SK-N-SH (cell line): ENCODE measurements around the gene TPST2. TPM values are rescaled to one million over a fixed set of nuclear protein-coding genes. Genes with fewer than 3 reads are reported as not detected.

Source experiments
- CTCF ChIA-PET: fragments of 300-600, 350-600 bp; formaldehyde crosslinking; extraction: SDS; loops from one replicate; lab custom pipeline; 2021; lab: Yijun Ruan, JAX
- POLR2A ChIA-PET: fragments of 350-600 bp; sonication (Branson Sonifier 250); formaldehyde crosslinking; extraction: SDS; loops from one replicate; lab custom pipeline; 2020; ENCODE audit warnings: antibody characterized with exemption, inconsistent platforms; lab: Yijun Ruan, JAX
- DNase-seq: peaks from one replicate; pipeline ENCODE4 v3.0.0; 2012
- H2AFZ ChIP-seq: fragments of 200-600 bp; sonication (generic); 2 replicates; pipeline ENCODE4 v1.8.1; 2016; ENCODE audit warnings: antibody characterized with exemption, mild to moderate bottlenecking, low read depth
- H3F3A ChIP-seq: fragments of 200-600 bp; sonication (generic); replicated peaks from 2 replicates; pipeline ENCODE3; 2016; ENCODE audit warnings: antibody characterized with exemption, mild to moderate bottlenecking; ENCODE audit not compliant: insufficient read depth
- H3K27ac ChIP-seq, 2 experiments: fragments of 200-500 bp in 1 of 2; fragments of 200-600 bp in 1 of 2; sonication (Bioruptor generic) in 1 of 2; sonication (generic), shearing (Covaris generic) in 1 of 2; 2 replicates each; pipeline versions ENCODE4 v1.5.1 to v1.6.1; 2014 to 2016; ENCODE audit warnings: low read depth in 2 of 2, inconsistent platforms in 1 of 2, low read length in 1 of 2, mild to moderate bottlenecking in 1 of 2, mixed read lengths in 1 of 2
- H3K27me3 ChIP-seq: fragments of 200-600 bp; sonication (generic), shearing (Covaris generic); 2 replicates; pipeline ENCODE4 v1.6.1; 2016; ENCODE audit warnings: mixed run types; ENCODE audit not compliant: insufficient read depth
- H3K36me3 ChIP-seq, 2 experiments: fragments of 200-500 bp in 1 of 2; fragments of 200-600 bp in 1 of 2; sonication (Bioruptor generic) in 1 of 2; sonication (generic) in 1 of 2; replicated peaks in 1 of 2; 2 replicates each; pipeline versions ENCODE3 to v1.5.1; 2014 to 2016; ENCODE audit warnings: low read length in 1 of 2, mild to moderate bottlenecking in 1 of 2; ENCODE audit not compliant: insufficient read depth in 2 of 2, control insufficient read depth in 1 of 2
- H3K4me1 ChIP-seq, 2 experiments: fragments of 200-500 bp in 1 of 2; fragments of 200-600 bp in 1 of 2; sonication (Bioruptor generic) in 1 of 2; sonication (generic), shearing (Covaris generic) in 1 of 2; 2 replicates each; pipeline versions ENCODE4 v1.5.1 to v1.6.1; 2014 to 2016; ENCODE audit warnings: low read depth in 1 of 2, low read length in 1 of 2, mixed run types in 1 of 2; ENCODE audit not compliant: insufficient read depth in 2 of 2, control insufficient read depth in 1 of 2
- H3K4me2 ChIP-seq: fragments of 200-600 bp; sonication (generic), shearing (Covaris generic); 2 replicates; pipeline ENCODE4 v1.6.1; 2017; ENCODE audit warnings: mixed run types
- H3K4me3 ChIP-seq, 2 experiments: fragments of 200-500 bp in 1 of 2; fragments of 200-600 bp in 1 of 2; sonication (Bioruptor generic) in 1 of 2; sonication (generic), shearing (Covaris generic) in 1 of 2; 2 replicates each; pipeline versions ENCODE4 v1.5.1 to v1.8.1; 2014 to 2016; ENCODE audit warnings: low read depth in 2 of 2, inconsistent platforms in 1 of 2, low read length in 1 of 2, mild to moderate bottlenecking in 1 of 2, mixed read lengths in 1 of 2, moderate library complexity in 1 of 2
- H3K79me2 ChIP-seq: fragments of 200-600 bp; sonication (generic); 2 replicates; pipeline ENCODE4 v1.8.1; 2017; ENCODE audit warnings: mild to moderate bottlenecking; ENCODE audit not compliant: insufficient read depth
- H3K9ac ChIP-seq: fragments of 200-600 bp; sonication (generic); 2 replicates; pipeline ENCODE4 v1.6.1; 2017; ENCODE audit warnings: mixed run types
- H3K9me2 ChIP-seq: fragments of 200-600 bp; sonication (generic); 2 replicates; pipeline ENCODE4 v1.6.1; 2017; ENCODE audit warnings: mixed run types
- H3K9me3 ChIP-seq: fragments of 200-600 bp; sonication (generic); 2 replicates; pipeline ENCODE4 v1.6.1; 2017; ENCODE audit warnings: mixed run types, mild to moderate bottlenecking, moderate library complexity
- H4K20me1 ChIP-seq: fragments of 200-600 bp; sonication (generic); 2 replicates; pipeline ENCODE4 v1.6.1; 2017; ENCODE audit warnings: mild to moderate bottlenecking, mixed run types; ENCODE audit not compliant: insufficient read depth
- CHD2 ChIP-seq: fragments of 150-350 bp; IDR thresholded peaks from 2 replicates; pipeline ENCODE4 v1.6.1; 2018; ENCODE audit warnings: low read length; ENCODE audit not compliant: partially characterized antibody
- CTCF ChIP-seq: fragments of 200-600 bp; sonication (generic); IDR thresholded peaks from 2 replicates; pipeline ENCODE4 v1.6.1; 2017; ENCODE audit warnings: antibody characterized with exemption, mild to moderate bottlenecking, moderate library complexity
- FOSL2 ChIP-seq: IDR thresholded peaks from 2 replicates; pipeline ENCODE4 v1.4.0; 2012; ENCODE audit warnings: low read depth, mild to moderate bottlenecking, moderate library complexity, borderline replicate concordance
- FOXM1 ChIP-seq: IDR thresholded peaks from 2 replicates; pipeline ENCODE4 v1.4.0; 2012; ENCODE audit warnings: low read depth, mild to moderate bottlenecking
- GABPA ChIP-seq: IDR thresholded peaks from 2 replicates; pipeline ENCODE4 v1.4.0; 2012; ENCODE audit warnings: low read depth, mild to moderate bottlenecking
- GATA2 ChIP-seq: sonication (generic); formaldehyde crosslinking; IDR thresholded peaks from 2 replicates; pipeline ENCODE4 v1.5.0; 2020; ENCODE audit warnings: mild to moderate bottlenecking, missing genetic modification reagents
- IRF3 ChIP-seq: fragments of 150-350 bp; IDR thresholded peaks from 2 replicates; pipeline ENCODE4 v1.6.1; 2016; ENCODE audit warnings: mild to moderate bottlenecking, low read depth, low read length
- JUND ChIP-seq: IDR thresholded peaks from 2 replicates; pipeline ENCODE4 v1.4.0; 2012
- MAX ChIP-seq: IDR thresholded peaks from 2 replicates; pipeline ENCODE4 v1.4.0; 2012; ENCODE audit warnings: low read depth
- MEF2A ChIP-seq: IDR thresholded peaks from 2 replicates; pipeline ENCODE4 v1.4.0; 2012; ENCODE audit warnings: low read depth, borderline replicate concordance
- NRF1 ChIP-seq: IDR thresholded peaks from 2 replicates; pipeline ENCODE4 v1.6.1; 2012; ENCODE audit warnings: low read depth, mild to moderate bottlenecking, low read length
- PBX3 ChIP-seq: IDR thresholded peaks from 2 replicates; pipeline ENCODE4; 2012
- REST ChIP-seq: IDR thresholded peaks from 2 replicates; pipeline ENCODE4 v1.6.1; 2012; ENCODE audit warnings: mild to moderate bottlenecking, low read depth, low read length, moderate library complexity
- RXRA ChIP-seq: IDR thresholded peaks from 2 replicates; pipeline ENCODE4 v1.4.0; 2012; ENCODE audit warnings: low read depth, mild to moderate bottlenecking, borderline replicate concordance
- SIN3A ChIP-seq: IDR thresholded peaks from 2 replicates; pipeline ENCODE4 v1.6.1; 2012; ENCODE audit warnings: low read depth, mild to moderate bottlenecking, low read length, moderate library complexity, borderline replicate concordance
- SMC3 ChIP-seq: IDR thresholded peaks from 2 replicates; pipeline ENCODE4 v1.6.1; 2012; ENCODE audit warnings: low read depth, low read length, improper control_type of control experiment
- TEAD4 ChIP-seq: IDR thresholded peaks from 2 replicates; pipeline ENCODE4 v1.4.0; 2012; ENCODE audit warnings: mild to moderate bottlenecking, borderline replicate concordance; ENCODE audit not compliant: insufficient read depth
- USF2 ChIP-seq: fragments of 150-350 bp; IDR thresholded peaks from 2 replicates; pipeline ENCODE4 v1.6.1; 2017; ENCODE audit warnings: antibody characterized with exemption, low read length, low read depth, borderline replicate concordance
- YY1 ChIP-seq: IDR thresholded peaks from 2 replicates; pipeline ENCODE4 v1.4.0; 2012; ENCODE audit warnings: low read depth, mild to moderate bottlenecking
- ZBTB33 ChIP-seq: IDR thresholded peaks from 2 replicates; pipeline ENCODE4 v1.4.0; 2012; ENCODE audit warnings: low read depth, borderline replicate concordance
- WGBS: methylation state at CpG from one replicate; pipeline ENCODE4 v1.1.6; 2017; ENCODE audit warnings: low lambda C conversion rate; 5-methylcytosine and 5-hydroxymethylcytosine counted together
- polyA plus RNA-seq, 3 experiments: library from polyadenylated mRNA; depleted of rRNA; stranded (reverse); fragments of >200 nt; gene quantifications; 2 replicates each; pipeline ENCODE4 v1.2.3, GENCODE V29; 2012

Gene TPST2
- polyA plus RNA-seq, 1 of the 3 experiments (the other 2 are of a cell fraction): 58.4 TPM

- DNase-seq: no peak
- Histone ChIP-seq H4K20me1 (no peaks in the 10 kb centered on the region), H3F3A (peaks cover 7% of the 10 kb centered on the region), H3K4me1 (peaks cover 5 to 11% of the 10 kb centered on the region in 2 experiments; a peak in 3 of 4 replicates), H2AFZ (no peak overlapping the region), H3K4me2 (peak overlapping the region; percentile 37), H3K4me3 (no peak overlapping the region), H3K79me2 (no peaks in the 10 kb centered on the region), H3K27ac (peak overlapping the region in 1 of 2 experiments; percentile 72; a peak in 2 of 4 replicates), H3K36me3 (no peaks in the 10 kb centered on the region), H3K9ac (no peak overlapping the region), H3K27me3 (no peaks in the 10 kb centered on the region), H3K9me3 (no peaks in the 10 kb centered on the region), H3K9me2 (no peaks in the 10 kb centered on the region)
- ChIA-PET CTCF (interaction anchor here (1.0 kb wide), 1 partner anchor 59 kb away, joined by 3 read pairs; no protein-coding TSS in a partner anchor), POLR2A (no interaction called here)
- 28% methylated on average over 10 of the region's 12 CpGs for WGBS
- TF ChIP-seq MEF2A: peak; percentile 96
- no peak for TF ChIP-seq IRF3
- no peak for TF ChIP-seq CTCF
- no peak for TF ChIP-seq SMC3
- peak; percentile 61; the same call in 1 of the 2 replicates for TF ChIP-seq ZBTB33
- no peak for TF ChIP-seq USF2
- no peak for TF ChIP-seq GABPA
- peak; percentile 86 for TF ChIP-seq FOSL2
- TF ChIP-seq NRF1: no peak
- TF ChIP-seq GATA2: no peak
- no peak for TF ChIP-seq CHD2
- peak; percentile 64; the same call in 1 of the 2 replicates for TF ChIP-seq RXRA
- TF ChIP-seq TEAD4: peak; percentile 79
- TF ChIP-seq YY1: no peak
- TF ChIP-seq FOXM1: 0 out of 2 replicates have a peak, but pooled peaks have one; percentile 36
- TF ChIP-seq REST: no peak
- no peak for TF ChIP-seq SIN3A
- TF ChIP-seq PBX3: peak; percentile 64
- peak; percentile 19; the same call in 1 of the 2 replicates for TF ChIP-seq MAX
- peak; percentile 85 for TF ChIP-seq JUND
Observed at GRCh38 chr22:26610072-26610958, 20.4 kb upstream of the TPST2 start.
